ENCODE measurements around the gene KDM2A. TPM values are rescaled to one million over a fixed set of nuclear protein-coding genes. Genes with fewer than 3 reads are reported as not detected.

The KDM2A gene
- total RNA-seq, 1 donor, result 51.4 TPM

- no peak for TF ChIP-seq CTCF (IDR thresholded peaks at IDR 0.05; ENCODE audit: insufficient read depth, low read length)
- no peak for DNase-seq (ENCODE audit: low read depth)
- no peak overlapping the region for H3K4me3 ChIP-seq (ENCODE audit: low read depth, low read length)
These were observed 137.5 kb downstream of the KDM2A start for GRCh38 chr11:67256477-67257135.

GRCh38 chr11:67260406-67260805 lies 141.3 kb downstream of the KDM2A start:
- H3K4me3 ChIP-seq (ENCODE audit: low read depth, low read length), result no peak overlapping the region
- no peak for DNase-seq (ENCODE audit: low read depth)
- TF ChIP-seq CTCF (IDR thresholded peaks at IDR 0.05; ENCODE audit: insufficient read depth, low read length), result no peak

- DNase-seq (ENCODE audit: low read depth), result peak; percentile 55
- H3K4me3 ChIP-seq (ENCODE audit: low read depth, low read length), result peak overlapping the region; percentile 50
These were observed 142.0 kb downstream of the KDM2A start for GRCh38 chr11:67260885-67261639.

- peak overlapping the region; percentile 37 for H3K4me3 ChIP-seq (ENCODE audit: low read depth, low read length)
- DNase-seq (ENCODE audit: low read depth), result no peak
- peak; percentile 23 for TF ChIP-seq CTCF (IDR thresholded peaks at IDR 0.05; ENCODE audit: insufficient read depth, low read length)
These were observed 142.5 kb downstream of the KDM2A start for GRCh38 chr11:67261640-67261945.

GRCh38 chr11:67261946-67262681 lies 143.1 kb downstream of the KDM2A start:
- no peak for DNase-seq (ENCODE audit: low read depth)
- TF ChIP-seq CTCF (IDR thresholded peaks at IDR 0.05; ENCODE audit: insufficient read depth, low read length), result no peak

GRCh38 chr11:67262731-67263675 lies 143.9 kb downstream of the KDM2A start:
- DNase-seq (ENCODE audit: low read depth), result peak; percentile 87
- H3K4me3 ChIP-seq (ENCODE audit: low read depth, low read length), result no peak overlapping the region
- peak; percentile 85 for TF ChIP-seq CTCF (IDR thresholded peaks at IDR 0.05; ENCODE audit: insufficient read depth, low read length)

More at GRCh38 chr11:67261946-67262681, 143.1 kb downstream of the KDM2A start:
- H3K4me3 ChIP-seq (ENCODE audit: low read depth, low read length), result no peak overlapping the region
